ENCODE data around the gene GPR137B.

The GPR137B gene

DNA sequence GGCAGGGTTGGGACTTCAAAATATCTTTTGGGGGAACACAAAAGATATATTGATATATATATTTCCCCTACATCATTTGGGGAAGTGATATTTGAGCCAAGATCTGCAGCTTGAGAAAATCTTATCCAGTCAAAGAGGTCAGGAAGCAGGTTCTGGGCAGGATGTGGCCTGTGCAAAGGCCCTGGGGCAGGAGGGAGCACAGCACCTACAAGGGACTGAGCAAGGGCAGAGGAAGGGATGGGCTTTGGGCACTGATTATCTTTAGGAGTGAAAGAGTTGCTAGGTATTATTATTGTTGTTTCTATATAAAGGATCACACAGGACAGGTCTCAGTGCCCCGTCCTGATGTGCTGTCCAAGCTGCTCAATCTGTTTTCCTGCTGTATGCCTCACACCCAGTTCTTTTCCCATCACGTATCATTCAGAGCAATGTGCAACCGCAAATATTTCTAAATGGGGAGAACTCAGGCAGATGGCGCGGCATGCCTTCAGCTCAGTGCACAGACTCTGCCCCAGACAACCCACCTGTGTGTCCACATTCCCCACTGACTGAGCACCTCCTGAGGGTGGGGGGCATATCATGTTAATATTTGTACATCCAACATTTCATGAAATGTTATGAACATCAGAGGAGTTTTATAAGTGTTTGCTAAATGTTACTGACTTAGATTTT lies 28.1 kb upstream of the GPR137B start:
- DNase-seq: no peak

GRCh38 chr1:236117710-236118109 lies 24.6 kb upstream of the GPR137B start:
- no peak for DNase-seq

- DNase-seq: no peak
Observed at GRCh38 chr1:236119943-236120484, 22.3 kb upstream of the GPR137B start.

GRCh38 chr1:236120721-236121153 lies 21.6 kb upstream of the GPR137B start:
- no peak for DNase-seq

DNA sequence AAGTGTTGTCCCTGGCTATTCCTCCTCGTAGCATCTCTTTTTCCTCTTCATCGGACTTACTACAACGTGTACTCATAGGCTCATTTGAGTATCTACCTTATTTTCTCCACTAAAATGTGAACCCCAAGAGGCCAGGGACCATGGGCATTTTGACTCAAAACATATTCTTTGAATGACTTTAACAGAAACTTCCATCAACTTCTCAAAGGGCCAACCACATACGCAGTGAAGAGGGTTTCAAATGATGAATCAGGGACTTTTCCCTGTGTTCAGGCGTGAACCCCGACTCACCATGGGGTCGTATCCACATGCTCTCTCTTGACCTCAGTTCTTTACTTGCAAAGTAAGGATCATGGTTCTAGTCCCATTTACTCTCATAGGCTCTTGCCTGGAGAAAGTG lies 20.2 kb upstream of the GPR137B start:
- DNase-seq: no peak

DNA sequence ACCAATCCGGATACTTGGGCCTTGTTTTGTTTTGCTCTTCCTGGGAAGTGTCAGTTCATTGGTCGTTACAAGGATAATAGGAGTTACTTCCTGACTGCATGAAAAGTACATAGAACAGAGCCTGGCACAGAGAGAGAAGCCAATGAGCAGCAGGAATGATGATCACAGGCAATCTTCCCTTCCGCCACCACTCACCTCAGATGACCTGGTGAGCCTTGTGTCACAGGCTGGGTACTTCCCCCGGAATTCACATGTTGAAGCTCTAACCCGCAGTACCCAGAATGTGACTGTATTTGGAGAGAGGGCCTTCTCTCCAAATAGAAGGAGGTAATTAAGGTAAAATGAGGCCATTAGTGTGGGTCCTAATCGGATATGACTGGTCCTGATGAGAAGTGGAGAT lies 18.8 kb upstream of the GPR137B start:
- DNase-seq: no peak

DNA sequence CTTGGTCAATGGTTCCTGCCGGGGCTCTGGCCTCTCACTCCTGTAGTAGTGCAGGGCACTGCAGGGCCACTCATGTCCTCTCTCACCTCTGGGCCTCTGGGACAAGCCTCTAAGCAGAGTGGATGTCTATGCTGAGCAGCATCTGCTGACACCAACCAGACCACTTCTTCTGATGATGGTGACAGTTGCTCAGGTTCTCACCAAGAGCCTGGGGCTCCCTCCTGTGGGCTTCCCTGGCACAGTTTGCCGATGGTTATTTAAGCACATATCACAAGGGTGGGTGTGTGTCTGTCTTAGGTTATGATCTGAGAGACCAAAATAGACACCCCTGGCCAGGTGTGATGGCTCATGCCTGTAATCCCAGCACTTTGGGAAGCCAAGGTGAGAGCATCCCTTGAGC lies 17.4 kb upstream of the GPR137B start:
- DNase-seq: no peak

- DNase-seq: no peak
Observed at GRCh38 chr1:236127045-236127444, 15.3 kb upstream of the GPR137B start.

DNA sequence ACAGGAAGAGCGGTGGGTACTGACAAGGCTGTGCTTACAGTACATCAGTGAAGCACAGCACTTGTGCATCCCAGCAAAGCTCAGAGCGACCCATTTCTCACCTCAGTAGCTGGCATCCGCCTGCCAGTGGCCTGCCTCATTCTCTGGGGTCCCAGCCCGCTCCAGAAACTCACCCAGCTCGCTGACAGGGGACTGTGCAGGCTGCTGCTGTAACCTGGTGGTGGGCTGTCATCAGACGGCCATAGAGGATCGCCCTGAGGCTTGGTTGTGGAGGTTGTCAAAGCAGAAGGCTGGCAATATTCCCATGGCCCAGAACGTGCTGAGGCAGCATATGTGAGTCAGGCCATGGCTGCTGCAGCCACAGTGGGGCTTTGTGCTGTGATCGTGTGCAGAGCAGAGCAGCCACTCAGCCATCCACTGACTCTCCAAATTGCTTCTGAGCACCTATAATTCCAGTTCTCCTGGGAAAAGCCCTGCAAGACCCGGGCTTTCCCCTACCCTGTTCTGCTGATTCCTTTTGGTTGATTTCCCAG lies 13.6 kb upstream of the GPR137B start:
- DNase-seq: peak in 2 of 14 donors; percentile 32 to 34

DNA sequence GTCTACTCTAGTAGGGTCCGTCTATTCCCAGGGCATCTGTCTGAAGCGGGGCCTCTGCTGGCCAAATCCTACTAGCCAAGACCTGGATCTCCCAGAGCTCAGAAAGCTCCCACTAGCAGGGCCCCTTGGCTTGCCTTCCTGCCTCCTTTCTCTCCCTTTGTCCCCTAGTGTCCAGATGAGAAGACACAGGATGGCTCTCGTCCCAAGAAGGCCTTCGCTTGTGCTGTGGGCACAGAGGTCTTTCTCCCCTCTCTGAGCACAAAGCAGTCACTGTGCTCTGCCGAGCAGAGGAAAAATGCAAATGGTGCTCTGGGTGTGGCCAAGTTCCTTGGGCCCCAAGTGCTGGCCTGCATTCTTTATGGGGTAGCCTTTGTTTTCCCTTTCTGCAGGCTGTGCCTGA lies 13.0 kb upstream of the GPR137B start:
- peak in 7 of 14 donors; percentile 12 to 39 (median 18) for DNase-seq

DNA sequence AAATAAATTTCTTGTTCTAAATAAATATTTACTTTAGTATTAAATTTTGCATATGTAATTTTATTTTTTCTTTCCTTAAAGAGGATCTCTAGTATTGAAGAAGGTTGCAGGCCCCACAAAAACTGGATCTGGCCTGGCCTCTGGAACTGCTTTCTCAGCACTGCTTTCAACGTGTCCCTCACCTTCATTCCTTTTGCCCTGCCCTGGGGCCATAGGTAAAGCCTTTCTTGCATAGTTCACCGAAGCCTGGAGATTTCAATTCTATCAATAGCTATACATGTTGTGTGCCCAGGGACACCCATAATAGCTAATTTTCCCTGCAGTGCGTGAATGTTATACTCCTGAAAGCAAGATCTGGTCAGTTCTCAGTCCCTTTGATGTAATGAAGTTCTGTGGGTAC lies 12.0 kb upstream of the GPR137B start:
- no peak for DNase-seq

GRCh38 chr1:236131916-236132315 lies 10.4 kb upstream of the GPR137B start:
- DNase-seq: no peak

DNA sequence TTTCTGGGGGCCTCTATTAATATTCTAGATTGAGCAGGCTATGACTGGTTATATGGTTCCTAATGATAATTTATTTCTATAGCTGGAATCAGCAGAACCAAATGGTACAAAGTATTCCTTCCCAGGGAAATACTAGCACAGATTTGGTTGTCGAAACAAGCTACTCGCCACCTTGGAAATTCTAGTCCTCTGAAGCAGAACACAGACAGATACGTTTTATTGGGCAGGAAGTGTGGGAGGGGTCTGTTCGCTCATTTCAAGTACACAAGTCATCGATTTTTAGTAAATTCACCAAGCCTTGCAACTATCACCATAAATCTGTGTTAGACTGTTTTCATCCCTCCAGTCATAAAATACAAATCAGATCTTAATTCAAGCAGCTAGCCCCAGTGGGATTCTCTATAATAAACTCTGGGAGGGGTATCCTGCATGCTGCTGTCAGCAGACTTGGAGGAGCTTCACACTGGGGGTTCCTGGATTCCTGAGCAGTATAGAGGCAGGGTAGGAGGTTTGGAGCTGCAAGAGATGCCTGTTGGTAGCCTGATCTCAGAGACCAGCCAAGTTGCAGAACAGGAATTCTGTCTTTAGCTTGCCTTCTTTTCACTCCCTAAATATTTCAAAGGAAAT lies 9.8 kb upstream of the GPR137B start:
- no peak for DNase-seq

- no peak for DNase-seq
Observed at GRCh38 chr1:236133339-236133738, 9.0 kb upstream of the GPR137B start.

DNA sequence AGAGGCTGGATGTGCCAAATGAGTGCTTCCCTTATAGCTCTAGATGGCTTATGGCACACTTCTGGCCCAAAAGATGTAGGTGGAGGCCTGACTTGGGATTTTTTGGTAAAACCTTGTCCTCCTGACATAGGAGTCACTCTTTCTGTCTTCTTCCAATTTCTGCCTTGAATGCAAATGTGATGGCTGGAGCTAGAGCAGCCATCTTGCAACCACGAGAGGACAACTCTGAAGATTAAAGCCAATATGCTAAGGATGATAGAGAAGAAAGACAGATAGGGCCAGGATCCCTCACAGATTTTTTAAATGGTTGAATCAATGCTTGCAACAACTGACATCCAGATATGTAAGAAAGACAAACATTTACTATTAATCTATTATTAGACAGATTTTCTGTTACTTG lies 8.5 kb upstream of the GPR137B start:
- DNase-seq: no peak

- no peak for DNase-seq
Observed at GRCh38 chr1:236137285-236137852, 5.0 kb upstream of the GPR137B start.

GRCh38 chr1:236139495-236139894 lies 2.8 kb upstream of the GPR137B start:
- no peak for DNase-seq

DNA sequence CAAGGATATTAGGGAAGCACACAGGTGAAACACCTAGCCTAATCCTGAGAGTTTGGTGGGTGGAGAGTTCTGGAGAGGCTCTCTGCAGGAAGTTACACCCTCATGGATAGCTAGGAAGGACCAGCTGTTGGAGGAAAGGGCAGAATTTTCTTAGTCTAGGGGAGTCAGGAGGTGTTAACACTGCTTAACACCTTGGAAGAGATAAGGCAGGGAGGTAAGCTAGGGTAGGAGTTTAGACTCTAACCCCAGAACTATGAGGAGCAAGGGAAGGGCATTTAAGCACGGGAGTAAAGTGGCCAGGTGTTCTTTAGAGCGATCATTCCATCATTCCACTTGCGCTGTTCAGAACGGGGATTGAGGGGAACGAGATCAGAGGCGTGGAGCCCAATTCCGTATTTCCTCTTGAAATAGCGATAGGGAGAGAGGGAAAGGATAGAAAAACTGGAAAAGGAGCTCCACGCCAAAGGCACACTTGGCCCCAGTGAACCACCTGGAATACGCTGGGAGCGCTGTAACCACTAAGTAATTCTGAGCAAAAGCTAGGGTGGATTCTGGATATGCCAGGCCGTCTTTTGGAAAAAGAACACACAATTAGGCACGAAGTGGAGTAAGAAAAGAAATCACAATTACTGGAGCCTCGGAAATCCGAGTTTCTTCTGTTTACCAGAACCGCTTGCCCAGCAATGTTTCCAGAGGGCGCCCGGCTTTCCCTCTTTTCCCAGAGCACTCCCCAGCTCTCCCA lies 1.5 kb upstream of the GPR137B start:
- no peak for DNase-seq

DNA sequence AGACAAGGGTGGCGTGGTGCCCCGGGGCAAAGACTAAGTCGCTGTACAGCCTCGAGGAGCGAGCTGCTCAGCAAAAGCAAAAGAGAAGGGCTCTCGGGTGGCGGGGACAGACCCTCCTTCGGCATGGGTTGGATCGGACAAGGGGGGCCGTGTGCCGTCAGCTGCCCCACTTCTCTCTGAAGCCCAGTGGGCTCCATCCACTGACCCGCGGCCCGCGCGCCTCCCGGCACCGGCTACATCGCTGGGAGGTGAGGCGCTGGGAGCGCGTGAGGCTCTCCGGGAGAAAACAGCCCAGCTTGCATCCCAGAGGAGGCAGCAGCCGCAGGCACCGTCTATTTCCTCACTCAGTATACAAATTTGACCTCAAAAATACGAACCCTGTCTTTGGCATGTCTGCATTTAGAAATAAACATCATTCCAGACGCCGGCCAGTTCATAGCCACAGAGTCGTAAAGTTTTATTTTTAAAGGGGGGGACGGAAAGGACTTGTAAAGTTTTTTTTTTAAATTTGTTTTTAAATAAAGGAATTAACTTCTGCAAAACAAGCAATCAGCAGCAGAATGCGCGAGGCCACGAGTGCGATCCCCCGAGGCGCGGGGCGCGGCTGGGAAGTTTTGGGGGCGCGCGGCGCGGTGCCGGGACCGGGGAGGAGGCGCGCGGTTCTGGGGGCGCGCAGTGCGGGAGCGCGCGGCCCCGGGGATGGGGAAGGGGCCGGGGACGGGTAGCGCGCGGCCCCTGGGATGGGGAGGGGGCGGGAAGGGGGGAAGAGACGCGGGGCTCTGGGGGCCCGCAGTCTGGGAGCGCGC lies 689 bp upstream of the GPR137B start:
- peak in 11 of 14 donors; percentile 18 to 78 (median 52) for DNase-seq

DNA sequence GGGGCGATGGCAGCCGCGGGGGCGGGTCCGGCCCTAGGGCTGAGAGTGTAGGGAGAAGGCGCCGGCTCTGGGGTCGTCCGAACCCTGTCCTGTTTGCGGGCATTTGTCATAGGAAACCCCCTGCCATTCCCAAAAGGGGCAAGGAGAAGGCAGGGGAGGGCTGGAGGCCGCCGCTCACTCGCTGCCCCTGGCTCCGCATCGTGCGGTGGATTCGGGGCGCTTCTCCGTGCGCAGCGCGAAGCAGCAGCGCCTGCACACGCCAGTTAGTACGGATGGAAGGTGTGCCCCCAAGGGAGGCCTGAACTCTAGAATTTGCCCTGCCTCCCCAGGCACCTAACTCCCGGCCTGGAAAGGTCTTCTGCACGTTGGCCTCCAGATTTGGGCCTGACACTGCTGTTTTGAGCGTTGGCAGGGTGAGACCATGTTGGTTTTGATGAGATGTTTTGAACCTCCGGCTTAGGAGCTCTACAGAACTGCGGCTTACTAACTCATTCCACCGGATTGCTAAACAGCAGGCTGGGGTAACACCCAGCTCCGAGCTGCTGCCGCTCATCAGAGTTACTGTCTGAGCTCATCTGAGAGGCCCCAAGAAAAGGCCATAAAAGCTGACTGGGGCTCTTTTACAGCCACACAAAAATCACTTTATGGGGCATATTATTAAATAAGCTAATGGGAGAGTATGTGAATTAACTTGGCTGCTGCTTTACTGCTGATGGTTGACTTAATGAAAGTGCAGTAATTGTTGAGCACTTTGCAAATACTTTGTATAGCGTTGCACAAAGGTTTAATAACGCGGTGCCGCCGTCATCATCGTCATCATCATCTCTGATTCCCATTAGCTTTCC lies 987 bp downstream of the GPR137B start:
- DNase-seq: peak in 7 of 14 donors; percentile 8 to 44 (median 24)

GRCh38 chr1:236144033-236144432 lies 1.7 kb downstream of the GPR137B start:
- no peak for DNase-seq
